HepG2 (cell line): ENCODE measurements around the gene ZFR2. TPM values are rescaled to one million over a fixed set of nuclear protein-coding genes. Genes with fewer than 3 reads are reported as not detected.

Experiments
- FOXO1 ChIP-seq: sonication (generic); formaldehyde crosslinking; IDR thresholded peaks from 2 replicates; pipeline ENCODE4 v1.4.0; 2020; ENCODE audit warnings: missing genetic modification reagents
- GABPB1 ChIP-seq: IDR thresholded peaks from 2 replicates; pipeline ENCODE4 v1.6.1; 2016; ENCODE audit warnings: mild to moderate bottlenecking, missing genetic modification reagents, moderate library complexity, missing compliant biosample characterization
- KAT7 ChIP-seq: IDR thresholded peaks from 2 replicates; pipeline ENCODE4 v1.6.1; 2018; ENCODE audit warnings: borderline replicate concordance, missing compliant biosample characterization
- KLF11 ChIP-seq: IDR thresholded peaks from 2 replicates; pipeline ENCODE4 v1.6.1; 2016; ENCODE audit warnings: missing compliant biosample characterization
- MIER3 ChIP-seq: IDR thresholded peaks from 2 replicates; pipeline ENCODE4 v1.6.1; 2016; ENCODE audit warnings: missing compliant biosample characterization, borderline replicate concordance
- MTA1 ChIP-seq: sonication (generic); formaldehyde crosslinking; IDR thresholded peaks from 2 replicates; pipeline ENCODE4 v1.4.0; 2020; ENCODE audit warnings: missing genetic modification reagents, mild to moderate bottlenecking, borderline replicate concordance
- PHF5A ChIP-seq: IDR thresholded peaks from one replicate; pipeline ENCODE4 v1.6.1; 2018; ENCODE audit warnings: low read depth, missing genetic modification reagents; ENCODE audit not compliant: unreplicated experiment
- TFDP1 ChIP-seq: IDR thresholded peaks from 2 replicates; pipeline ENCODE4 v1.6.1; 2016; ENCODE audit warnings: missing compliant biosample characterization, missing genetic modification reagents, borderline replicate concordance
- THAP11 ChIP-seq: IDR thresholded peaks from 2 replicates; pipeline ENCODE4 v1.6.1; 2016; ENCODE audit warnings: missing biosample characterization, missing genetic modification reagents
- XRCC5 ChIP-seq: fragments of 200-400 bp; formaldehyde crosslinking; optimal IDR thresholded peaks from 2 replicates; pipeline ENCODE3; 2017; ENCODE audit warnings: mild to moderate bottlenecking, low read length
- ZNF784 ChIP-seq: sonication (generic); formaldehyde crosslinking; IDR thresholded peaks from 2 replicates; pipeline ENCODE4 v1.5.1; 2020; ENCODE audit warnings: missing genetic modification reagents, mild to moderate bottlenecking, borderline replicate concordance
- polyA plus RNA-seq, 8 experiments: library from polyadenylated mRNA; depleted of rRNA in 3 of 8; stranded (reverse) in 7 of 8; unstranded in 1 of 8; fragments of >200 nt; fragmentation: Illumina TruSeq in 4 of 8; extraction: Trizol in 4 of 8; gene quantifications; 2 replicates each; pipeline versions ENCODE4 v1.2.1 to v1.2.3, GENCODE V29; 2011 to 2016; ENCODE audit warnings: low read depth in 4 of 8, missing spikeins in 1 of 8, mixed read lengths in 1 of 8; ENCODE audit not compliant: insufficient read depth in 1 of 8
- total RNA-seq, 5 experiments: library from RNA; depleted of rRNA; stranded (reverse); fragments of >200 nt; fragmentation: Illumina TruSeq; extraction: Trizol; gene quantifications; 2 replicates each; pipeline ENCODE4 v1.2.3, GENCODE V29; 2016; ENCODE audit warnings: low read depth in 1 of 5
- TF ChIP-seq, protein P1 (sequence below): IDR thresholded peaks from 2 replicates; pipeline ENCODE4 v1.4.0; 2020; ENCODE audit warnings: mild to moderate bottlenecking, missing genetic modification reagents
- TF ChIP-seq, protein P2 (sequence below): sonication (generic); formaldehyde crosslinking; IDR thresholded peaks from 2 replicates; pipeline ENCODE4 v1.5.1; 2020; ENCODE audit warnings: mild to moderate bottlenecking, missing genetic modification reagents, moderate library complexity
- TF ChIP-seq, protein P3 (sequence below): sonication (generic); formaldehyde crosslinking; IDR thresholded peaks from 2 replicates; pipeline ENCODE4 v1.5.0; 2020; ENCODE audit warnings: missing genetic modification reagents, mild to moderate bottlenecking, borderline replicate concordance
- TF ChIP-seq, protein P4 (sequence below): sonication (generic); formaldehyde crosslinking; IDR thresholded peaks from 2 replicates; pipeline ENCODE4 v1.9.0; 2022; ENCODE audit warnings: missing genetic modification reagents, mild to moderate bottlenecking, borderline replicate concordance

The ZFR2 gene
- total and polyA plus RNA-seq, 2 of the 13 experiments (the other 11 are each of a cell fraction or from before 2014, with no cell fraction given), result 0.37 to 0.69 TPM

GRCh38 chr19:3783660-3784584, 84.9 kb downstream of the ZFR2 start (continued):
- TF ChIP-seq, protein P1, sequence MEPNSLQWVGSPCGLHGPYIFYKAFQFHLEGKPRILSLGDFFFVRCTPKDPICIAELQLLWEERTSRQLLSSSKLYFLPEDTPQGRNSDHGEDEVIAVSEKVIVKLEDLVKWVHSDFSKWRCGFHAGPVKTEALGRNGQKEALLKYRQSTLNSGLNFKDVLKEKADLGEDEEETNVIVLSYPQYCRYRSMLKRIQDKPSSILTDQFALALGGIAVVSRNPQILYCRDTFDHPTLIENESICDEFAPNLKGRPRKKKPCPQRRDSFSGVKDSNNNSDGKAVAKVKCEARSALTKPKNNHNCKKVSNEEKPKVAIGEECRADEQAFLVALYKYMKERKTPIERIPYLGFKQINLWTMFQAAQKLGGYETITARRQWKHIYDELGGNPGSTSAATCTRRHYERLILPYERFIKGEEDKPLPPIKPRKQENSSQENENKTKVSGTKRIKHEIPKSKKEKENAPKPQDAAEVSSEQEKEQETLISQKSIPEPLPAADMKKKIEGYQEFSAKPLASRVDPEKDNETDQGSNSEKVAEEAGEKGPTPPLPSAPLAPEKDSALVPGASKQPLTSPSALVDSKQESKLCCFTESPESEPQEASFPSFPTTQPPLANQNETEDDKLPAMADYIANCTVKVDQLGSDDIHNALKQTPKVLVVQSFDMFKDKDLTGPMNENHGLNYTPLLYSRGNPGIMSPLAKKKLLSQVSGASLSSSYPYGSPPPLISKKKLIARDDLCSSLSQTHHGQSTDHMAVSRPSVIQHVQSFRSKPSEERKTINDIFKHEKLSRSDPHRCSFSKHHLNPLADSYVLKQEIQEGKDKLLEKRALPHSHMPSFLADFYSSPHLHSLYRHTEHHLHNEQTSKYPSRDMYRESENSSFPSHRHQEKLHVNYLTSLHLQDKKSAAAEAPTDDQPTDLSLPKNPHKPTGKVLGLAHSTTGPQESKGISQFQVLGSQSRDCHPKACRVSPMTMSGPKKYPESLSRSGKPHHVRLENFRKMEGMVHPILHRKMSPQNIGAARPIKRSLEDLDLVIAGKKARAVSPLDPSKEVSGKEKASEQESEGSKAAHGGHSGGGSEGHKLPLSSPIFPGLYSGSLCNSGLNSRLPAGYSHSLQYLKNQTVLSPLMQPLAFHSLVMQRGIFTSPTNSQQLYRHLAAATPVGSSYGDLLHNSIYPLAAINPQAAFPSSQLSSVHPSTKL (CRISPR knock-in tag), result no peak
- TF ChIP-seq, protein P2, sequence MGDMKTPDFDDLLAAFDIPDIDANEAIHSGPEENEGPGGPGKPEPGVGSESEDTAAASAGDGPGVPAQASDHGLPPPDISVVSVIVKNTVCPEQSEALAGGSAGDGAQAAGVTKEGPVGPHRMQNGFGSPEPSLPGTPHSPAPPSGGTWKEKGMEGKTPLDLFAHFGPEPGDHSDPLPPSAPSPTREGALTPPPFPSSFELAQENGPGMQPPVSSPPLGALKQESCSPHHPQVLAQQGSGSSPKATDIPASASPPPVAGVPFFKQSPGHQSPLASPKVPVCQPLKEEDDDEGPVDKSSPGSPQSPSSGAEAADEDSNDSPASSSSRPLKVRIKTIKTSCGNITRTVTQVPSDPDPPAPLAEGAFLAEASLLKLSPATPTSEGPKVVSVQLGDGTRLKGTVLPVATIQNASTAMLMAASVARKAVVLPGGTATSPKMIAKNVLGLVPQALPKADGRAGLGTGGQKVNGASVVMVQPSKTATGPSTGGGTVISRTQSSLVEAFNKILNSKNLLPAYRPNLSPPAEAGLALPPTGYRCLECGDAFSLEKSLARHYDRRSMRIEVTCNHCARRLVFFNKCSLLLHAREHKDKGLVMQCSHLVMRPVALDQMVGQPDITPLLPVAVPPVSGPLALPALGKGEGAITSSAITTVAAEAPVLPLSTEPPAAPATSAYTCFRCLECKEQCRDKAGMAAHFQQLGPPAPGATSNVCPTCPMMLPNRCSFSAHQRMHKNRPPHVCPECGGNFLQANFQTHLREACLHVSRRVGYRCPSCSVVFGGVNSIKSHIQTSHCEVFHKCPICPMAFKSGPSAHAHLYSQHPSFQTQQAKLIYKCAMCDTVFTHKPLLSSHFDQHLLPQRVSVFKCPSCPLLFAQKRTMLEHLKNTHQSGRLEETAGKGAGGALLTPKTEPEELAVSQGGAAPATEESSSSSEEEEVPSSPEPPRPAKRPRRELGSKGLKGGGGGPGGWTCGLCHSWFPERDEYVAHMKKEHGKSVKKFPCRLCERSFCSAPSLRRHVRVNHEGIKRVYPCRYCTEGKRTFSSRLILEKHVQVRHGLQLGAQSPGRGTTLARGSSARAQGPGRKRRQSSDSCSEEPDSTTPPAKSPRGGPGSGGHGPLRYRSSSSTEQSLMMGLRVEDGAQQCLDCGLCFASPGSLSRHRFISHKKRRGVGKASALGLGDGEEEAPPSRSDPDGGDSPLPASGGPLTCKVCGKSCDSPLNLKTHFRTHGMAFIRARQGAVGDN (CRISPR knock-in tag), result peak; percentile 84
- TF ChIP-seq, protein P3, sequence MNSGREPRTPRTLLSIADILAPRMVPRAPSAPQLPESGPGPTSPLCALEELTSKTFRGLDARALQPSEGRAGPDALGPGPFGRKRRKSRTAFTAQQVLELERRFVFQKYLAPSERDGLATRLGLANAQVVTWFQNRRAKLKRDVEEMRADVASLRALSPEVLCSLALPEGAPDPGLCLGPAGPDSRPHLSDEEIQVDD (CRISPR knock-in tag), result no peak
- TF ChIP-seq TFDP1, result peak; percentile 79; the same call in 1 of the 2 replicates
- TF ChIP-seq ZNF784 (CRISPR knock-in tag), result no peak
- TF ChIP-seq MTA1 (CRISPR knock-in tag), result 0 out of 2 replicates have a peak, but pooled peaks have one; percentile 46
- no peak for TF ChIP-seq PHF5A
- no peak for TF ChIP-seq KAT7 (CRISPR knock-in tag)
- TF ChIP-seq KLF11, result no peak
- TF ChIP-seq, protein P4, sequence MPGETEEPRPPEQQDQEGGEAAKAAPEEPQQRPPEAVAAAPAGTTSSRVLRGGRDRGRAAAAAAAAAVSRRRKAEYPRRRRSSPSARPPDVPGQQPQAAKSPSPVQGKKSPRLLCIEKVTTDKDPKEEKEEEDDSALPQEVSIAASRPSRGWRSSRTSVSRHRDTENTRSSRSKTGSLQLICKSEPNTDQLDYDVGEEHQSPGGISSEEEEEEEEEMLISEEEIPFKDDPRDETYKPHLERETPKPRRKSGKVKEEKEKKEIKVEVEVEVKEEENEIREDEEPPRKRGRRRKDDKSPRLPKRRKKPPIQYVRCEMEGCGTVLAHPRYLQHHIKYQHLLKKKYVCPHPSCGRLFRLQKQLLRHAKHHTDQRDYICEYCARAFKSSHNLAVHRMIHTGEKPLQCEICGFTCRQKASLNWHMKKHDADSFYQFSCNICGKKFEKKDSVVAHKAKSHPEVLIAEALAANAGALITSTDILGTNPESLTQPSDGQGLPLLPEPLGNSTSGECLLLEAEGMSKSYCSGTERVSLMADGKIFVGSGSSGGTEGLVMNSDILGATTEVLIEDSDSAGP (CRISPR knock-in tag), result peak; percentile 19; the same call in 1 of the 2 replicates
- peak; percentile 61 for TF ChIP-seq XRCC5
- TF ChIP-seq FOXO1 (CRISPR knock-in tag), result peak; percentile 30; the same call in 1 of the 2 replicates
- TF ChIP-seq GABPB1 (CRISPR knock-in tag), result peak; percentile 50; the same call in 1 of the 2 replicates
- TF ChIP-seq THAP11 (CRISPR knock-in tag), result peak; percentile 42
- peak; percentile 40; the same call in 1 of the 2 replicates for TF ChIP-seq MIER3
